Activated CD4-positive, alpha-beta T cell treated with anti-CD3 and anti-CD28 coated beads for 4 hours (primary cell): ENCODE data around the gene SYNJ2BP.

Experiments used
- DNase-seq, 2 donors: peaks; one replicate each; pipeline ENCODE4 v3.0.0-alpha.2; 2020

SYNJ2BP gene

GRCh38 chr14:70391493-70392391 lies 25.1 kb downstream of the SYNJ2BP start:
- DNase-seq = no peak

- DNase-seq = no peak
Measured at GRCh38 chr14:70382536-70382935, 34.4 kb downstream of the SYNJ2BP start.

- no peak for DNase-seq
Measured at GRCh38 chr14:70380824-70381223, 36.1 kb downstream of the SYNJ2BP start.

- DNase-seq = no peak
Measured at GRCh38 chr14:70378696-70379095, 38.2 kb downstream of the SYNJ2BP start.
